SK-N-SH (cell line): ENCODE measurements around the gene LEPR. TPM values are rescaled to one million over a fixed set of nuclear protein-coding genes. Genes with fewer than 3 reads are reported as not detected.

ENCODE experiments used
- CTCF ChIA-PET: fragments of 300-600, 350-600 bp; formaldehyde crosslinking; extraction: SDS; loops from one replicate; lab custom pipeline; 2021; lab: Yijun Ruan, JAX
- POLR2A ChIA-PET: fragments of 350-600 bp; sonication (Branson Sonifier 250); formaldehyde crosslinking; extraction: SDS; loops from one replicate; lab custom pipeline; 2020; ENCODE audit warnings: antibody characterized with exemption, inconsistent platforms; lab: Yijun Ruan, JAX
- DNase-seq: peaks from one replicate; pipeline ENCODE4 v3.0.0; 2012
- H2AFZ ChIP-seq: fragments of 200-600 bp; sonication (generic); 2 replicates; pipeline ENCODE4 v1.8.1; 2016; ENCODE audit warnings: antibody characterized with exemption, mild to moderate bottlenecking, low read depth
- H3F3A ChIP-seq: fragments of 200-600 bp; sonication (generic); replicated peaks from 2 replicates; pipeline ENCODE3; 2016; ENCODE audit warnings: antibody characterized with exemption, mild to moderate bottlenecking; ENCODE audit not compliant: insufficient read depth
- H3K27ac ChIP-seq, 2 experiments: fragments of 200-500 bp in 1 of 2; fragments of 200-600 bp in 1 of 2; sonication (Bioruptor generic) in 1 of 2; sonication (generic), shearing (Covaris generic) in 1 of 2; 2 replicates each; pipeline versions ENCODE4 v1.5.1 to v1.6.1; 2014 to 2016; ENCODE audit warnings: low read depth in 2 of 2, inconsistent platforms in 1 of 2, low read length in 1 of 2, mild to moderate bottlenecking in 1 of 2, mixed read lengths in 1 of 2
- H3K27me3 ChIP-seq: fragments of 200-600 bp; sonication (generic), shearing (Covaris generic); 2 replicates; pipeline ENCODE4 v1.6.1; 2016; ENCODE audit warnings: mixed run types; ENCODE audit not compliant: insufficient read depth
- H3K36me3 ChIP-seq, 2 experiments: fragments of 200-500 bp in 1 of 2; fragments of 200-600 bp in 1 of 2; sonication (Bioruptor generic) in 1 of 2; sonication (generic) in 1 of 2; replicated peaks in 1 of 2; 2 replicates each; pipeline versions ENCODE3 to v1.5.1; 2014 to 2016; ENCODE audit warnings: low read length in 1 of 2, mild to moderate bottlenecking in 1 of 2; ENCODE audit not compliant: insufficient read depth in 2 of 2, control insufficient read depth in 1 of 2
- H3K4me1 ChIP-seq, 2 experiments: fragments of 200-500 bp in 1 of 2; fragments of 200-600 bp in 1 of 2; sonication (Bioruptor generic) in 1 of 2; sonication (generic), shearing (Covaris generic) in 1 of 2; 2 replicates each; pipeline versions ENCODE4 v1.5.1 to v1.6.1; 2014 to 2016; ENCODE audit warnings: low read depth in 1 of 2, low read length in 1 of 2, mixed run types in 1 of 2; ENCODE audit not compliant: insufficient read depth in 2 of 2, control insufficient read depth in 1 of 2
- H3K4me2 ChIP-seq: fragments of 200-600 bp; sonication (generic), shearing (Covaris generic); 2 replicates; pipeline ENCODE4 v1.6.1; 2017; ENCODE audit warnings: mixed run types
- H3K4me3 ChIP-seq, 2 experiments: fragments of 200-500 bp in 1 of 2; fragments of 200-600 bp in 1 of 2; sonication (Bioruptor generic) in 1 of 2; sonication (generic), shearing (Covaris generic) in 1 of 2; 2 replicates each; pipeline versions ENCODE4 v1.5.1 to v1.8.1; 2014 to 2016; ENCODE audit warnings: low read depth in 2 of 2, inconsistent platforms in 1 of 2, low read length in 1 of 2, mild to moderate bottlenecking in 1 of 2, mixed read lengths in 1 of 2, moderate library complexity in 1 of 2
- H3K79me2 ChIP-seq: fragments of 200-600 bp; sonication (generic); 2 replicates; pipeline ENCODE4 v1.8.1; 2017; ENCODE audit warnings: mild to moderate bottlenecking; ENCODE audit not compliant: insufficient read depth
- H3K9ac ChIP-seq: fragments of 200-600 bp; sonication (generic); 2 replicates; pipeline ENCODE4 v1.6.1; 2017; ENCODE audit warnings: mixed run types
- H3K9me2 ChIP-seq: fragments of 200-600 bp; sonication (generic); 2 replicates; pipeline ENCODE4 v1.6.1; 2017; ENCODE audit warnings: mixed run types
- H3K9me3 ChIP-seq: fragments of 200-600 bp; sonication (generic); 2 replicates; pipeline ENCODE4 v1.6.1; 2017; ENCODE audit warnings: mixed run types, mild to moderate bottlenecking, moderate library complexity
- H4K20me1 ChIP-seq: fragments of 200-600 bp; sonication (generic); 2 replicates; pipeline ENCODE4 v1.6.1; 2017; ENCODE audit warnings: mild to moderate bottlenecking, mixed run types; ENCODE audit not compliant: insufficient read depth
- CHD2 ChIP-seq: fragments of 150-350 bp; IDR thresholded peaks from 2 replicates; pipeline ENCODE4 v1.6.1; 2018; ENCODE audit warnings: low read length; ENCODE audit not compliant: partially characterized antibody
- CTCF ChIP-seq: fragments of 200-600 bp; sonication (generic); IDR thresholded peaks from 2 replicates; pipeline ENCODE4 v1.6.1; 2017; ENCODE audit warnings: antibody characterized with exemption, mild to moderate bottlenecking, moderate library complexity
- FOXJ3 ChIP-seq: sonication (generic); formaldehyde crosslinking; IDR thresholded peaks from 2 replicates; pipeline ENCODE4 v1.5.1; 2020; ENCODE audit warnings: mild to moderate bottlenecking, missing genetic modification reagents
- IRF3 ChIP-seq: fragments of 150-350 bp; IDR thresholded peaks from 2 replicates; pipeline ENCODE4 v1.6.1; 2016; ENCODE audit warnings: mild to moderate bottlenecking, low read depth, low read length
- MAX ChIP-seq: IDR thresholded peaks from 2 replicates; pipeline ENCODE4 v1.4.0; 2012; ENCODE audit warnings: low read depth
- MEF2A ChIP-seq: IDR thresholded peaks from 2 replicates; pipeline ENCODE4 v1.4.0; 2012; ENCODE audit warnings: low read depth, borderline replicate concordance
- MXI1 ChIP-seq: IDR thresholded peaks from 2 replicates; pipeline ENCODE4 v1.6.1; 2012; ENCODE audit warnings: mild to moderate bottlenecking, low read depth, low read length, improper control_type of control experiment
- NFIC ChIP-seq: IDR thresholded peaks from 2 replicates; pipeline ENCODE4 v1.4.0; 2012; ENCODE audit warnings: borderline replicate concordance
- NRF1 ChIP-seq: IDR thresholded peaks from 2 replicates; pipeline ENCODE4 v1.6.1; 2012; ENCODE audit warnings: low read depth, mild to moderate bottlenecking, low read length
- PBX3 ChIP-seq: IDR thresholded peaks from 2 replicates; pipeline ENCODE4; 2012
- POLR2AphosphoS5 ChIP-seq: IDR thresholded peaks from 2 replicates; pipeline ENCODE4 v1.6.1; 2012; ENCODE audit warnings: low read depth, low read length
- RCOR1 ChIP-seq: fragments of 150-350 bp; IDR thresholded peaks from 2 replicates; pipeline ENCODE4 v1.6.1; 2017; ENCODE audit warnings: antibody characterized with exemption, low read length
- RXRA ChIP-seq: IDR thresholded peaks from 2 replicates; pipeline ENCODE4 v1.4.0; 2012; ENCODE audit warnings: low read depth, mild to moderate bottlenecking, borderline replicate concordance
- SMC3 ChIP-seq: IDR thresholded peaks from 2 replicates; pipeline ENCODE4 v1.6.1; 2012; ENCODE audit warnings: low read depth, low read length, improper control_type of control experiment
- TCF12 ChIP-seq: IDR thresholded peaks from 2 replicates; pipeline ENCODE4 v1.4.0; 2012
- YY1 ChIP-seq: IDR thresholded peaks from 2 replicates; pipeline ENCODE4 v1.4.0; 2012; ENCODE audit warnings: low read depth, mild to moderate bottlenecking
- WGBS: methylation state at CpG from one replicate; pipeline ENCODE4 v1.1.6; 2017; ENCODE audit warnings: low lambda C conversion rate; 5-methylcytosine and 5-hydroxymethylcytosine counted together
- polyA plus RNA-seq, 3 experiments: library from polyadenylated mRNA; depleted of rRNA; stranded (reverse); fragments of >200 nt; gene quantifications; 2 replicates each; pipeline ENCODE4 v1.2.3, GENCODE V29; 2012

Gene LEPR
- polyA plus RNA-seq, 1 of the 3 experiments (the other 2 are of a cell fraction): 2.3 TPM

GRCh38 chr1:65412984-65413375 lies 7.5 kb upstream of the LEPR start:
- Histone ChIP-seq H3K9ac (no peak overlapping the region), H3K4me2 (no peak overlapping the region), H3K36me3 (peaks cover 0 to 11% of the 10 kb centered on the region in 2 experiments), H3K79me2 (no peaks in the 10 kb centered on the region), H2AFZ (no peak overlapping the region), H3K9me2 (no peaks in the 10 kb centered on the region), H3K9me3 (no peaks in the 10 kb centered on the region), H3K4me3 (no peak overlapping the region), H3K4me1 (no peaks in the 10 kb centered on the region), H4K20me1 (no peaks in the 10 kb centered on the region), H3K27ac (no peak overlapping the region), H3F3A (no peaks in the 10 kb centered on the region), H3K27me3 (no peaks in the 10 kb centered on the region)
- DNase-seq: no peak
- ChIA-PET CTCF (interaction anchor here (1.5 kb wide), 1 partner anchor 275 kb away, joined by 7 read pairs; no protein-coding TSS in a partner anchor), POLR2A (no interaction called here)
- TF ChIP-seq RXRA (no peak), YY1 (no peak), CTCF (no peak), NFIC (no peak), IRF3 (no peak), CHD2 (no peak), MAX (no peak), NRF1 (no peak), MEF2A (no peak), POLR2AphosphoS5 (no peak), FOXJ3 (no peak), SMC3 (no peak), MXI1 (no peak), RCOR1 (no peak), TCF12 (no peak), PBX3 (no peak)
- 87% methylated on average over 3 of the region's 3 CpGs for WGBS
